HK-2 (cell line): ENCODE data around the gene DCST1.

ENCODE experiments used
- DNase-seq: peaks from one replicate; pipeline ENCODE4 v3.0.0-alpha.2; 2018; ENCODE audit not compliant: unreplicated experiment

The DCST1 gene

GRCh38 chr1:155014709-155015508 is 18.7 kb upstream of the DCST1 start:
- DNase-seq: no peak

GRCh38 chr1:155015527-155016230 is 17.9 kb upstream of the DCST1 start:
- no peak for DNase-seq

GRCh38 chr1:155016231-155016831 is 17.3 kb upstream of the DCST1 start:
- DNase-seq: no peak

- peak; percentile 96 for DNase-seq
These were observed 16.3 kb upstream of the DCST1 start for GRCh38 chr1:155017041-155017945.

GRCh38 chr1:155017946-155018316 is 15.7 kb upstream of the DCST1 start:
- DNase-seq: no peak

- no peak for DNase-seq
These were observed 14.8 kb upstream of the DCST1 start for GRCh38 chr1:155018617-155019348.

GRCh38 chr1:155019377-155020245 is 14.0 kb upstream of the DCST1 start:
- DNase-seq: no peak

GRCh38 chr1:155022136-155022926 is 11.3 kb upstream of the DCST1 start:
- DNase-seq: no peak

GRCh38 chr1:155022927-155023236 is 10.7 kb upstream of the DCST1 start:
- no peak for DNase-seq

- no peak for DNase-seq
These were observed 10.0 kb upstream of the DCST1 start for GRCh38 chr1:155023627-155024026.

GRCh38 chr1:155024315-155024714 is 9.3 kb upstream of the DCST1 start:
- no peak for DNase-seq

GRCh38 chr1:155026154-155026553 is 7.5 kb upstream of the DCST1 start:
- DNase-seq: no peak

GRCh38 chr1:155026588-155026987 is 7.0 kb upstream of the DCST1 start:
- peak; percentile 42 for DNase-seq

GRCh38 chr1:155029513-155030242 is 3.9 kb upstream of the DCST1 start:
- DNase-seq: no peak

GRCh38 chr1:155030243-155030795 is 3.3 kb upstream of the DCST1 start:
- DNase-seq: no peak

GRCh38 chr1:155030899-155031298 is 2.7 kb upstream of the DCST1 start:
- DNase-seq: no peak

GRCh38 chr1:155032886-155033285 is 738 bp upstream of the DCST1 start:
- DNase-seq: no peak
